Osteocyte (in vitro differentiated cells): Measurements from ENCODE around the gene PLD6. TPM values are rescaled to one million over a fixed set of nuclear protein-coding genes. Genes with fewer than 3 reads are reported as not detected.
A peak's percentile ranks its signal among the peaks of the same experiment; 100 is the strongest.

Experiments
- DNase-seq: peaks from one replicate; pipeline ENCODE4 v3.0.0; 2021; ENCODE audit warnings: mixed read lengths; ENCODE audit not compliant: unreplicated experiment; ENCODE audit errors: extremely low spot score
- H3K27ac Mint-ChIP-seq: one replicate; pipeline ENCODE4 v1.8.0; 2021; ENCODE audit warnings: mild to moderate bottlenecking, mixed read lengths; ENCODE audit not compliant: unreplicated experiment
- H3K27me3 Mint-ChIP-seq: one replicate; pipeline ENCODE4 v1.8.0; 2021; ENCODE audit warnings: mixed read lengths; ENCODE audit not compliant: unreplicated experiment
- H3K36me3 Mint-ChIP-seq: one replicate; pipeline ENCODE4 v1.8.0; 2021; ENCODE audit warnings: mixed read lengths; ENCODE audit not compliant: unreplicated experiment
- H3K4me1 Mint-ChIP-seq: one replicate; pipeline ENCODE4 v1.8.0; 2021; ENCODE audit warnings: mixed read lengths; ENCODE audit not compliant: unreplicated experiment
- H3K4me3 Mint-ChIP-seq: one replicate; pipeline ENCODE4 v1.8.0; 2021; ENCODE audit warnings: mild to moderate bottlenecking, moderate library complexity, mixed read lengths; ENCODE audit not compliant: unreplicated experiment
- H3K9me3 Mint-ChIP-seq: one replicate; pipeline ENCODE4 v1.8.0; 2021; ENCODE audit warnings: mixed read lengths; ENCODE audit not compliant: unreplicated experiment
- CTCF ChIP-seq: fragments of 200-600 bp; sonication (generic); IDR thresholded peaks from 2 replicates; pipeline ENCODE4 v1.5.0; 2021; ENCODE audit warnings: antibody characterized with exemption, mild to moderate bottlenecking, moderate library complexity
- total RNA-seq: library from RNA; stranded (reverse); gene quantifications from 2 replicates; pipeline ENCODE4 v1.2.1, GENCODE V29; 2021

Gene PLD6
- total RNA-seq, 1 donor from 2014 or later: 0.81 TPM

GRCh38 chr17:17237026-17237799, 31.1 kb upstream of the PLD6 start, which contains the start of gene FLCN:
TSS of gene FLCN (minus strand) at chr17:17237168. CDS start at chr17:17228137, 9,031 bp downstream.
- Mint-ChIP-seq H3K9me3 (no peaks in the 10 kb centered on the region), H3K4me1 (peaks cover 32% of the 10 kb centered on the region), H3K36me3 (peaks cover 6% of the 10 kb centered on the region), H3K4me3 (peak within 1 kb of the TSS; percentile 98), H3K27ac (peak within 1 kb of the TSS; percentile 99), H3K27me3 (no peaks in the 10 kb centered on the region)
- no peak for TF ChIP-seq CTCF
- peak; percentile 95 for DNase-seq

GRCh38 chr17:17236295-17237025, 30.3 kb upstream of the PLD6 start:
- TF ChIP-seq CTCF: no peak
- no peaks in the 10 kb centered on the region for H3K9me3 Mint-ChIP-seq
- H3K36me3 Mint-ChIP-seq: peaks cover 9% of the 10 kb centered on the region
- DNase-seq: no peak
- H3K27me3 Mint-ChIP-seq: no peaks in the 10 kb centered on the region
- H3K4me3 Mint-ChIP-seq: peak overlapping the region; percentile 98
- peaks cover 35% of the 10 kb centered on the region for H3K4me1 Mint-ChIP-seq
- H3K27ac Mint-ChIP-seq: peak overlapping the region; percentile 99

- Mint-ChIP-seq H3K36me3 (peaks cover 15% of the 10 kb centered on the region), H3K4me3 (peak overlapping the region; percentile 98), H3K9me3 (no peaks in the 10 kb centered on the region), H3K27me3 (no peaks in the 10 kb centered on the region), H3K4me1 (peaks cover 35% of the 10 kb centered on the region), H3K27ac (peak overlapping the region; percentile 99)
- no peak for DNase-seq
- no peak for TF ChIP-seq CTCF
Measured at GRCh38 chr17:17235212-17236174, 29.4 kb upstream of the PLD6 start.

GRCh38 chr17:17232303-17232621, 26.1 kb upstream of the PLD6 start:
- Mint-ChIP-seq H3K36me3 (peaks cover 34% of the 10 kb centered on the region), H3K9me3 (no peaks in the 10 kb centered on the region), H3K27me3 (no peaks in the 10 kb centered on the region), H3K4me3 (no peak overlapping the region), H3K4me1 (peaks cover 22% of the 10 kb centered on the region), H3K27ac (no peak overlapping the region)
- no peak for DNase-seq
- no peak for TF ChIP-seq CTCF
